GM12875 (cell line): Measurements from ENCODE around the gene ATP11A.

Source experiments
- H3K4me3 ChIP-seq: one replicate; pipeline ENCODE4 v1.5.1; 2011; ENCODE audit warnings: low read depth, low read length, control low read depth
- TF ChIP-seq, protein P1 (sequence below): IDR thresholded peaks from 2 replicates; pipeline ENCODE4 v1.5.1; 2011; ENCODE audit warnings: low read depth, mild to moderate bottlenecking, control low read depth, inconsistent platforms, low read length, moderate library complexity, borderline replicate concordance; ENCODE audit not compliant: insufficient read depth

ATP11A gene

DNA sequence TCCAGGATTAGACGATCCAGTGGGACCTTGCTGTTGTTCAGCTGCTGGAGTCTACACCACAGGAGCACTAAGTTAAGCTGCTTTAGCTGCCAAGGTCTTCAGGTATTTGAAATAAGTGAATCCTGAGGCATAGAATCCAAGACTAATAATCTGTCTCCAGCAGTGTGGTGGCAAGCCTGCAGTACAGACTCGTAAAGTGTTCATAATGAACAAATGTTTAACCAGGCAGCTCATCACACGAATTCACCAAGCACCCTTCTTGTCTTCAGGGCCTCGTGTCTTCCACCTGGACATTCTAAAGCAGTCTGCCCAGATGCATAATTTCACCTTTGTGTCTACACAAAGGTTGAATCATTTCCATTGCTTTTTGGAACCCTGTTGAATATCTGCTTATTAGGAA is 5.3 kb downstream of the ATP11A start:
- H3K4me3 ChIP-seq: no peak overlapping the region
- TF ChIP-seq, protein P1, sequence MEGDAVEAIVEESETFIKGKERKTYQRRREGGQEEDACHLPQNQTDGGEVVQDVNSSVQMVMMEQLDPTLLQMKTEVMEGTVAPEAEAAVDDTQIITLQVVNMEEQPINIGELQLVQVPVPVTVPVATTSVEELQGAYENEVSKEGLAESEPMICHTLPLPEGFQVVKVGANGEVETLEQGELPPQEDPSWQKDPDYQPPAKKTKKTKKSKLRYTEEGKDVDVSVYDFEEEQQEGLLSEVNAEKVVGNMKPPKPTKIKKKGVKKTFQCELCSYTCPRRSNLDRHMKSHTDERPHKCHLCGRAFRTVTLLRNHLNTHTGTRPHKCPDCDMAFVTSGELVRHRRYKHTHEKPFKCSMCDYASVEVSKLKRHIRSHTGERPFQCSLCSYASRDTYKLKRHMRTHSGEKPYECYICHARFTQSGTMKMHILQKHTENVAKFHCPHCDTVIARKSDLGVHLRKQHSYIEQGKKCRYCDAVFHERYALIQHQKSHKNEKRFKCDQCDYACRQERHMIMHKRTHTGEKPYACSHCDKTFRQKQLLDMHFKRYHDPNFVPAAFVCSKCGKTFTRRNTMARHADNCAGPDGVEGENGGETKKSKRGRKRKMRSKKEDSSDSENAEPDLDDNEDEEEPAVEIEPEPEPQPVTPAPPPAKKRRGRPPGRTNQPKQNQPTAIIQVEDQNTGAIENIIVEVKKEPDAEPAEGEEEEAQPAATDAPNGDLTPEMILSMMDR: no peak

- TF ChIP-seq, protein P1: no peak
- no peak overlapping the region for H3K4me3 ChIP-seq
Measured at GRCh38 chr13:112696001-112696868, 6.4 kb downstream of the ATP11A start.

DNA sequence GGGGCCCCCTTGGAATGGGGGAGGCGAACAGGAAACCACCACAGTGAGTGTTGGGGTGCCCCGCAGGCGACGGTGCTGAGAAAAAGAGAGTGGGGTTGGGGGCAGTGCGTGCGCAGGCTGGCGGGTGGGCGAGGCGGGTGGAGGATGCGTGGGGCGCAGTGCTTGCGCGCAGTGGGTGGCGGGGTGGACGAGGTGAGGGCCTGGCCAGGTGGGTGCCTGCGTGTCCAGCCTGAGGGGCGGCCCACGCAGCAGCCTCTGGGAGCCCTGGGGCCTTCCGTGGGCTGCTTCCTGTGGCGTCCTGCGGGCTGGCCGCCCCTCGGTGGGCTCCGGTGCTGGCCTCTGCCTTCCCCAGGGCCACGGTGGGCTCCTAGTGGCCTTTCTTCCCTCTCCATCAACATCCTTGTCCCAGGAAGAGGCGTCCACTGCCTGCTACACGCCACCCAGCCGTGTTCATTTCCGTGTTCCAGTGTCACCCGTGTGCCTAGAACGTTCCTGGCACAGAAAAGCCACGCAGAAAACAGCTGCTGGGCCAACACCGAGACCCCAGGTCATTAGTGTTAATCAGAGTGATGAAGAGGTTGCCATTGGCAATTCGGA is 7.1 kb downstream of the ATP11A start:
- no peak overlapping the region for H3K4me3 ChIP-seq
- TF ChIP-seq, protein P1: no peak

GRCh38 chr13:112697756-112698655 is 8.2 kb downstream of the ATP11A start:
- H3K4me3 ChIP-seq: no peak overlapping the region
- TF ChIP-seq, protein P1: no peak

DNA sequence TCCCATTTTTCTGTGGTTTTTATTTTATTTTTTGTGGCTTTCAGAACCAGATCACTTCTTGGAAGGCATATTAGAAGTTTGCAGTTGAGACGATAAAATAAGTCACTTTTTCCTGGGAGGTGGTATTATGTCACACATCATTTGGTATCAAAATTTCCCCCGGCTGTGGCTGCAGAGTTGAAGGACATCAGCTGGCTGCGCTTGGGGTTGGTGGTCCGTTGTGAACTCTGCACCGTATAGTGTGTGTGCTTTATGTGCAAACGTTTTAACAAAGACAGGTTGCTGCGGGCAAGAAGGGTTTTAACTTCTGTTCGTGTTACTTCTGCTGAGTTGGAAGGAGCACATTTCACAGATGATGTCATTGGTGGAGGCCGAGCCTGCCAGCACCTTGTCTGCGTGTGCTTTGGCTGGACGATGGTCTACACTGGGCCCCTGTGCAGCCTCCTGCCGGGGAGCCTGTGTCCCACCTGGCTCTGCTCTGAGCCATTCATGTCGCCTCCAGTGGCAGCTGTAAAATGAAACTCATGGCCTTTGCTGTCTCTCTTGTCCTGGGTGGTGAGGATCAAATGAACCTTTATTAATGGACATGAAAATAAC is 9.6 kb downstream of the ATP11A start:
- TF ChIP-seq, protein P1: no peak
- no peak overlapping the region for H3K4me3 ChIP-seq

GRCh38 chr13:112700291-112701060 is 10.6 kb downstream of the ATP11A start:
- TF ChIP-seq, protein P1: no peak
- no peak overlapping the region for H3K4me3 ChIP-seq
